H1 (cell line): ENCODE results near the gene ADCY2. TPM values are rescaled to one million over a fixed set of nuclear protein-coding genes. Genes with fewer than 3 reads are reported as not detected.

Experiments
- CTCF ChIA-PET: fragments of 300-600 bp; sonication (Branson Sonifier 250); formaldehyde crosslinking; loops from one replicate; lab custom pipeline; 2021; ENCODE audit not compliant: partially characterized antibody; lab: Charles Lee
- POLR2A ChIA-PET: fragments of 300-600 bp; sonication (Branson Sonifier 250); formaldehyde crosslinking; loops from one replicate; lab custom pipeline; 2021; ENCODE audit warnings: inconsistent platforms; ENCODE audit not compliant: partially characterized antibody; lab: Charles Lee
- DNase-seq, 2 experiments: peaks; one replicate each; pipeline versions ENCODE4 v3.0.0 to v3.0.0-alpha.2; 2010 to 2022; ENCODE audit warnings: low spot score in 2 of 2, low read depth in 1 of 2, mixed read lengths in 1 of 2
- FAIRE-seq: peaks from 2 replicates; lab custom pipeline; 2011; peaks lifted over from hg19 to GRCh38; lab: Jason Lieb, UNC
- H2AFZ ChIP-seq: 2 replicates; pipeline ENCODE4 v1.8.1; 2012; ENCODE audit warnings: low read length, inconsistent platforms
- H2AK5ac ChIP-seq: 2 replicates; pipeline ENCODE4 v1.6.1; 2013; ENCODE audit warnings: low read depth, low read length
- H2BK120ac ChIP-seq: replicated peaks from 2 replicates; pipeline ENCODE3; 2013; ENCODE audit warnings: low read depth, low read length, inconsistent platforms
- H2BK12ac ChIP-seq: 2 replicates; pipeline ENCODE4 v1.6.1; 2013; ENCODE audit warnings: low read depth, low read length
- H2BK15ac ChIP-seq: 2 replicates; pipeline ENCODE4 v1.6.1; 2013; ENCODE audit warnings: low read length
- H2BK20ac ChIP-seq: 2 replicates; pipeline ENCODE4 v1.6.1; 2013; ENCODE audit warnings: low read length
- H2BK5ac ChIP-seq: 2 replicates; pipeline ENCODE4 v1.6.1; 2013; ENCODE audit warnings: low read depth, low read length
- H3K14ac ChIP-seq: 2 replicates; pipeline ENCODE4 v1.6.1; 2013; ENCODE audit warnings: inconsistent platforms; ENCODE audit not compliant: insufficient read length
- H3K18ac ChIP-seq: 2 replicates; pipeline ENCODE4 v1.6.1; 2013; ENCODE audit warnings: low read length; ENCODE audit errors: extremely low read depth
- H3K23ac ChIP-seq: 2 replicates; pipeline ENCODE4 v1.6.1; 2013; ENCODE audit warnings: inconsistent platforms; ENCODE audit not compliant: insufficient read length
- H3K23me2 ChIP-seq: 2 replicates; pipeline ENCODE4 v1.6.1; 2013; ENCODE audit warnings: low read depth, low read length
- H3K27ac ChIP-seq: 2 replicates; pipeline ENCODE4 v1.6.1; 2011; ENCODE audit warnings: low read depth, low read length, inconsistent platforms
- H3K27me3 ChIP-seq, 4 experiments: replicated peaks in 1 of 4; 1 replicate in 1 of 4; 2 replicates in 3 of 4; pipeline versions ENCODE4 v1.6.1 to v1.8.1; 2011 to 2013; ENCODE audit warnings: low read length in 3 of 4, mild to moderate bottlenecking in 3 of 4, inconsistent platforms in 2 of 4, mixed read lengths in 2 of 4, moderate library complexity in 1 of 4; ENCODE audit not compliant: control insufficient read depth in 3 of 4, insufficient read depth in 3 of 4; ENCODE audit errors: extremely low read depth in 1 of 4
- H3K36me3 ChIP-seq, 4 experiments: 2 replicates each; pipeline versions ENCODE4 v1.6.1 to v1.8.1; 2011 to 2013; ENCODE audit warnings: mild to moderate bottlenecking in 4 of 4, low read length in 3 of 4, moderate library complexity in 2 of 4, control low read depth in 1 of 4, inconsistent platforms in 1 of 4; ENCODE audit not compliant: insufficient read depth in 4 of 4, control insufficient read depth in 2 of 4
- H3K4ac ChIP-seq: replicated peaks from 2 replicates; pipeline ENCODE3; 2013; ENCODE audit warnings: low read length, low read depth, mixed read lengths, inconsistent platforms; ENCODE audit not compliant: insufficient read length
- H3K4me1 ChIP-seq, 4 experiments: replicated peaks in 1 of 4; 1 replicate in 1 of 4; 2 replicates in 3 of 4; pipeline versions ENCODE4 v1.6.1 to v1.8.1; 2011 to 2013; ENCODE audit warnings: low read length in 3 of 4, inconsistent platforms in 2 of 4, mixed read lengths in 1 of 4; ENCODE audit not compliant: insufficient read depth in 4 of 4, control insufficient read depth in 3 of 4
- H3K4me2 ChIP-seq, 2 experiments: 2 replicates each; pipeline versions ENCODE4 v1.6.1 to v1.8.1; 2011 to 2013; ENCODE audit warnings: low read depth in 2 of 2, low read length in 2 of 2, control low read depth in 1 of 2, inconsistent platforms in 1 of 2, mild to moderate bottlenecking in 1 of 2; ENCODE audit not compliant: insufficient read depth in 1 of 2
- H3K4me3 ChIP-seq, 4 experiments: fragments of 200-600, 300-600 bp in 1 of 4; sonication (generic), shearing (Covaris generic), sonication (Bioruptor Twin) in 1 of 4; 2 replicates each; pipeline versions ENCODE4 v1.5.1 to v1.8.1; 2011 to 2016; ENCODE audit warnings: low read length in 4 of 4, low read depth in 3 of 4, control low read depth in 2 of 4, inconsistent platforms in 2 of 4, mild to moderate bottlenecking in 2 of 4, mixed read lengths in 1 of 4, moderate library complexity in 1 of 4; ENCODE audit not compliant: insufficient read depth in 2 of 4; ENCODE audit errors: extremely low read depth in 1 of 4
- H3K56ac ChIP-seq: replicated peaks from 2 replicates; pipeline ENCODE3; 2013; ENCODE audit warnings: low read depth, mild to moderate bottlenecking, mixed read lengths, low read length, inconsistent platforms; ENCODE audit not compliant: insufficient read length
- H3K79me1 ChIP-seq: 2 replicates; pipeline ENCODE4 v1.6.1; 2013; ENCODE audit warnings: low read depth, low read length, control low read depth
- H3K79me2 ChIP-seq, 2 experiments: 2 replicates each; pipeline versions ENCODE4 v1.6.1 to v1.8.1; 2012 to 2013; ENCODE audit warnings: low read length in 2 of 2, mild to moderate bottlenecking in 2 of 2, inconsistent platforms in 1 of 2; ENCODE audit not compliant: insufficient read depth in 2 of 2, control insufficient read depth in 1 of 2
- H3K9ac ChIP-seq, 4 experiments: replicated peaks in 1 of 4; 1 replicate in 1 of 4; 2 replicates in 3 of 4; pipeline versions ENCODE4 v1.6.1 to v1.8.1; 2011 to 2013; ENCODE audit warnings: low read depth in 3 of 4, low read length in 3 of 4, control low read depth in 2 of 4, mild to moderate bottlenecking in 2 of 4, moderate library complexity in 2 of 4, inconsistent platforms in 1 of 4; ENCODE audit errors: extremely low read depth in 1 of 4
- H3K9me3 ChIP-seq, 2 experiments: 2 replicates each; pipeline versions ENCODE4 v1.6.1 to v1.8.1; 2012 to 2013; ENCODE audit warnings: mild to moderate bottlenecking in 2 of 2, moderate library complexity in 2 of 2, control low read depth in 1 of 2, inconsistent platforms in 1 of 2, low read depth in 1 of 2, low read length in 1 of 2, mixed read lengths in 1 of 2; ENCODE audit not compliant: insufficient read depth in 2 of 2
- H4K20me1 ChIP-seq, 2 experiments: replicated peaks in 1 of 2; 2 replicates each; pipeline versions ENCODE3 to v1.8.1; 2011 to 2013; ENCODE audit warnings: inconsistent platforms in 2 of 2, low read length in 2 of 2, mild to moderate bottlenecking in 1 of 2; ENCODE audit not compliant: insufficient read depth in 2 of 2, control insufficient read depth in 1 of 2
- H4K5ac ChIP-seq: 2 replicates; pipeline ENCODE4 v1.6.1; 2013; ENCODE audit warnings: low read length, low read depth, mixed read lengths, inconsistent platforms; ENCODE audit not compliant: insufficient read length
- H4K8ac ChIP-seq: 2 replicates; pipeline ENCODE4 v1.8.0; 2013; ENCODE audit warnings: mild to moderate bottlenecking, moderate library complexity, low read length, inconsistent platforms; ENCODE audit not compliant: insufficient read depth; ENCODE audit errors: extremely low read depth
- H4K91ac ChIP-seq: replicated peaks from 2 replicates; pipeline ENCODE3; 2013; ENCODE audit warnings: low read length, mixed read lengths, inconsistent platforms; ENCODE audit not compliant: insufficient read length
- BACH1 ChIP-seq: IDR thresholded peaks from 2 replicates; pipeline ENCODE4 v1.6.1; 2012; ENCODE audit warnings: low read length, improper control_type of control experiment
- BCL11A ChIP-seq, 2 experiments: IDR thresholded peaks; one replicate each; pipeline ENCODE4 v1.6.1; 2011; ENCODE audit warnings: low read depth in 2 of 2, low read length in 2 of 2, mild to moderate bottlenecking in 2 of 2
- CHD2 ChIP-seq: IDR thresholded peaks from 2 replicates; pipeline ENCODE4 v1.6.1; 2012; ENCODE audit warnings: low read length, improper control_type of control experiment
- CTBP2 ChIP-seq: IDR thresholded peaks from 2 replicates; pipeline ENCODE4 v1.7.0; 2011; ENCODE audit warnings: borderline replicate concordance, mild to moderate bottlenecking, moderate library complexity, mixed read lengths, low read length; ENCODE audit not compliant: insufficient read depth, insufficient read length
- EP300 ChIP-seq, 2 experiments: IDR thresholded peaks; 1 replicate in 1 of 2; 2 replicates in 1 of 2; pipeline ENCODE4 v1.6.1; 2011 to 2012; ENCODE audit warnings: low read depth in 2 of 2, low read length in 2 of 2, mild to moderate bottlenecking in 2 of 2, borderline replicate concordance in 1 of 2, inconsistent platforms in 1 of 2, moderate library complexity in 1 of 2
- GABPA ChIP-seq: IDR thresholded peaks from 2 replicates; pipeline ENCODE4 v1.6.1; 2011; ENCODE audit warnings: mild to moderate bottlenecking, low read length, moderate library complexity, borderline replicate concordance; ENCODE audit not compliant: insufficient read depth
- KDM4A ChIP-seq: IDR thresholded peaks from one replicate; pipeline ENCODE4 v1.7.1; 2012; ENCODE audit warnings: low read depth, mild to moderate bottlenecking, moderate library complexity, low read length, inconsistent platforms; ENCODE audit not compliant: severe bottlenecking
- MAX ChIP-seq: IDR thresholded peaks from 2 replicates; pipeline ENCODE4 v1.6.1; 2012; ENCODE audit warnings: inconsistent platforms
- POU5F1 ChIP-seq: IDR thresholded peaks from 2 replicates; pipeline ENCODE4 v1.6.1; 2011; ENCODE audit warnings: low read depth, mild to moderate bottlenecking, low read length, moderate library complexity
- RBBP5 ChIP-seq: IDR thresholded peaks from 2 replicates; pipeline ENCODE4 v1.7.1; 2012; ENCODE audit warnings: low read depth, mild to moderate bottlenecking, inconsistent platforms, low read length, moderate library complexity, borderline replicate concordance
- SIN3A ChIP-seq, 2 experiments: IDR thresholded peaks in 1 of 2; conservative IDR thresholded peaks in 1 of 2; 2 replicates each; pipeline ENCODE4 v1.6.1; 2011 to 2012; ENCODE audit warnings: low read length in 2 of 2, improper control_type of control experiment in 1 of 2, low read depth in 1 of 2, mild to moderate bottlenecking in 1 of 2
- SIRT6 ChIP-seq: IDR thresholded peaks from one replicate; pipeline ENCODE4 v1.7.1; 2012; ENCODE audit warnings: low read length, inconsistent platforms
- SP1 ChIP-seq: IDR thresholded peaks from 2 replicates; pipeline ENCODE4 v1.6.1; 2011; ENCODE audit warnings: low read depth, low read length
- TAF1 ChIP-seq: IDR thresholded peaks from 2 replicates; pipeline ENCODE4 v1.6.1; 2011; ENCODE audit warnings: mild to moderate bottlenecking, low read depth, low read length
- ZNF274 ChIP-seq: IDR thresholded peaks from 2 replicates; pipeline ENCODE4 v1.7.0; 2012; ENCODE audit warnings: low read length, borderline replicate concordance; ENCODE audit errors: extremely low read depth
- polyA plus RNA-seq, 7 experiments: library from polyadenylated mRNA; depleted of rRNA in 3 of 7; stranded (reverse) in 5 of 7; unstranded in 2 of 7; fragments of >200 nt in 5 of 7; fragments of 200-250 nt in 2 of 7; gene quantifications; 1 replicate in 5 of 7; 2 replicates in 1 of 7; 4 replicates in 1 of 7; pipeline versions ENCODE4 v1.2.1 to v1.2.3, GENCODE V29; 2011 to 2013; ENCODE audit warnings: missing spikeins in 2 of 7, mixed read lengths in 2 of 7
- total RNA-seq: library from RNA; stranded (reverse); fragmentation: NEBNext Ultra II Directional; extraction: Animal tissue kit (Norgen Biotek cat#: 25700); gene quantifications from 2 replicates; pipeline ENCODE4 v1.2.1, GENCODE V29; 2021

ADCY2 gene
- total and polyA plus RNA-seq, 2 of the 8 experiments (the other 6 are each of a cell fraction or from before 2014, with no cell fraction given) = 35.8 to 122 TPM

GRCh38 chr5:7878381-7878873 is 482.5 kb downstream of the ADCY2 start:
- H3K27ac ChIP-seq = no peak overlapping the region
- TF ChIP-seq SIRT6 (no peak), SIN3A (conservative IDR thresholded peaks at IDR 0.05 in 1 of 2, IDR thresholded peaks at IDR 0.05 in 1 of 2; ENCODE audit: low read depth in 1 of 2, low read length in 2 of 2) (no peak), SP1 (no peak), BCL11A (IDR thresholded peaks at IDR 0.05; ENCODE audit: low read depth in 2 of 2, low read length in 2 of 2) (no peak), BACH1 (no peak), CTBP2 (no peak), POU5F1 (no peak), GABPA (no peak), RBBP5 (no peak), EP300 (IDR thresholded peaks at IDR 0.05; ENCODE audit: borderline replicate concordance in 1 of 2, low read depth in 2 of 2, low read length in 2 of 2) (no peak), ZNF274 (no peak), CHD2 (no peak), MAX (no peak), TAF1 (no peak), KDM4A (no peak)

More at GRCh38 chr5:7878381-7878873, 482.5 kb downstream of the ADCY2 start:
- Histone ChIP-seq H2AFZ (no peak overlapping the region), H2BK12ac (no peak overlapping the region), H3K36me3 (peaks cover 16 to 82% (median 48%) of the 10 kb centered on the region in 4 experiments), H3K23ac (no peak overlapping the region), H2BK120ac (no peak overlapping the region), H3K79me1 (peaks cover 7% of the 10 kb centered on the region; the same call in 1 of the 2 replicates), H3K4ac (no peak overlapping the region), H2BK5ac (no peak overlapping the region), H2BK15ac (no peak overlapping the region), H3K4me2 (no peak overlapping the region), H3K79me2 (peaks cover 3 to 19% of the 10 kb centered on the region in 2 experiments; a peak in 3 of 4 replicates), H3K4me3 (no peak overlapping the region), H3K9ac (no peak overlapping the region), H2AK5ac (no peak overlapping the region), H3K14ac (no peak overlapping the region), H3K9me3 (no peaks in the 10 kb centered on the region), H3K4me1 (no peaks in the 10 kb centered on the region), H4K5ac (no peak overlapping the region), H3K23me2 (no peaks in the 10 kb centered on the region), H3K56ac (no peak overlapping the region), H3K18ac (no peak overlapping the region), H3K27me3 (no peaks in the 10 kb centered on the region), H4K8ac (no peak overlapping the region), H4K91ac (no peak overlapping the region), H2BK20ac (no peak overlapping the region), H4K20me1 (peaks cover 4 to 13% of the 10 kb centered on the region in 2 experiments)
- DNase-seq = no peak
- ChIA-PET CTCF (interaction anchor here (0.6 to 1.0 kb wide), 2 partner anchors 885 to 1112 kb away, joined by 3 to 4 read pairs; no protein-coding TSS in a partner anchor), POLR2A (no interaction called here)
- no peak for FAIRE-seq
